Measurements from ENCODE around the gene STXBP5L. TPM values are rescaled to one million over a fixed set of nuclear protein-coding genes. Genes with fewer than 3 reads are reported as not detected.

The STXBP5L gene
- total and polyA plus RNA-seq, 2 of the 4 experiments (the other 2 are of a cell fraction), result not detected

GRCh38 chr3:121295452-121295851, 387.4 kb downstream of the STXBP5L start:
- TF ChIP-seq, protein P1, sequence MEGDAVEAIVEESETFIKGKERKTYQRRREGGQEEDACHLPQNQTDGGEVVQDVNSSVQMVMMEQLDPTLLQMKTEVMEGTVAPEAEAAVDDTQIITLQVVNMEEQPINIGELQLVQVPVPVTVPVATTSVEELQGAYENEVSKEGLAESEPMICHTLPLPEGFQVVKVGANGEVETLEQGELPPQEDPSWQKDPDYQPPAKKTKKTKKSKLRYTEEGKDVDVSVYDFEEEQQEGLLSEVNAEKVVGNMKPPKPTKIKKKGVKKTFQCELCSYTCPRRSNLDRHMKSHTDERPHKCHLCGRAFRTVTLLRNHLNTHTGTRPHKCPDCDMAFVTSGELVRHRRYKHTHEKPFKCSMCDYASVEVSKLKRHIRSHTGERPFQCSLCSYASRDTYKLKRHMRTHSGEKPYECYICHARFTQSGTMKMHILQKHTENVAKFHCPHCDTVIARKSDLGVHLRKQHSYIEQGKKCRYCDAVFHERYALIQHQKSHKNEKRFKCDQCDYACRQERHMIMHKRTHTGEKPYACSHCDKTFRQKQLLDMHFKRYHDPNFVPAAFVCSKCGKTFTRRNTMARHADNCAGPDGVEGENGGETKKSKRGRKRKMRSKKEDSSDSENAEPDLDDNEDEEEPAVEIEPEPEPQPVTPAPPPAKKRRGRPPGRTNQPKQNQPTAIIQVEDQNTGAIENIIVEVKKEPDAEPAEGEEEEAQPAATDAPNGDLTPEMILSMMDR (conservative IDR thresholded peaks at IDR 0.05; ENCODE audit: low read depth, low read length), result no peak
- no peak for TF ChIP-seq POLR2A (IDR thresholded peaks at IDR 0.05; ENCODE audit: low read depth, low read length)
- H3K4me2 ChIP-seq (ENCODE audit: low read depth, low read length), result no peak overlapping the region
- H2BK15ac ChIP-seq (ENCODE audit: low read depth, low read length), result no peak overlapping the region
- no peak overlapping the region for H2BK5ac ChIP-seq (ENCODE audit: low read depth, low read length, poor library complexity, severe bottlenecking)
- H3K23ac ChIP-seq (ENCODE audit: low read depth, low read length), result no peak overlapping the region
- no peaks in the 10 kb centered on the region for H3K4me1 ChIP-seq (ENCODE audit: control insufficient read depth, insufficient read depth, low read length)
- no peak overlapping the region for H2BK20ac ChIP-seq (ENCODE audit: low read depth, low read length)
- in situ Hi-C loops (cut with MboI; ENCODE audit: low sequenced_read_pairs), result no loop called here
- POLR2A ChIA-PET (ENCODE audit: unreplicated experiment), result no interaction called here
- no peak overlapping the region for H2AK9ac ChIP-seq (replicated peaks; ENCODE audit: low read depth, low read length, poor library complexity)
- CTCF ChIA-PET, result no interaction called here
- H4K8ac ChIP-seq (ENCODE audit: low read depth in 2 of 2, low read length in 2 of 2), result no peak overlapping the region
- H4K5ac ChIP-seq (ENCODE audit: low read depth, low read length), result no peak overlapping the region
- H3K27me3 ChIP-seq (ENCODE audit: control insufficient read depth, insufficient read depth, low read length), result no peaks in the 10 kb centered on the region
- H2AK5ac ChIP-seq (ENCODE audit: low read depth, low read length), result no peak overlapping the region
- DNase-seq, result no peak
- H2BK120ac ChIP-seq (ENCODE audit: low read depth, low read length), result no peak overlapping the region
- no peak overlapping the region for H3K27ac ChIP-seq (ENCODE audit: insufficient read depth, low read length)
- no peak overlapping the region for H3K18ac ChIP-seq (ENCODE audit: low read depth, low read length)
- no peak overlapping the region for H3K14ac ChIP-seq (replicated peaks; ENCODE audit: low read depth, low read length)
- H4K91ac ChIP-seq (ENCODE audit: insufficient read depth, low read depth, low read length), result no peak overlapping the region
- WGBS, 2 experiments (ENCODE audit: extremely low coverage in 2 of 2, insufficient read length in 1 of 2), result no CpG with 5 or more reads among the region's 3 CpGs
- H3K56ac ChIP-seq (ENCODE audit: extremely low read depth, insufficient read depth, low read length), result no peak overlapping the region
- intact Hi-C loops (cut with micrococcal nuclease), result no loop called here
- no peaks in the 10 kb centered on the region for H3K9me3 ChIP-seq (ENCODE audit: control insufficient read depth, insufficient read depth, low read length)
- ATAC-seq (ENCODE audit: low read depth), result no peak
- H3K9ac ChIP-seq (ENCODE audit: low read depth, low read length), result no peak overlapping the region
- no peaks in the 10 kb centered on the region for H4K20me1 ChIP-seq (ENCODE audit: insufficient read depth, low read length)
- H3K4ac ChIP-seq (ENCODE audit: low read depth, low read length), result no peak overlapping the region
- BruUV-seq (replicated peaks), result no TSS peak
- no peaks in the 10 kb centered on the region for H3K79me1 ChIP-seq (ENCODE audit: low read depth in 1 of 2, low read length in 2 of 2)
- no peaks in the 10 kb centered on the region for H3K9me1 ChIP-seq (ENCODE audit: insufficient read depth, low read length)
- no peak overlapping the region for H2AFZ ChIP-seq (replicated peaks; ENCODE audit: low read length, poor library complexity)
- H3K4me3 ChIP-seq (ENCODE audit: insufficient read depth, low read depth, low read length), result no peak overlapping the region
- dilution Hi-C loops (cut with HindIII; ENCODE audit: low sequenced_read_pairs, unreplicated experiment), result no loop called here
- no peaks in the 10 kb centered on the region for H3K36me3 ChIP-seq (ENCODE audit: control insufficient read depth, insufficient read depth, low read length)
